HG02763 (cell line): ENCODE results near the gene ANKRD12.

Source experiments
- ATAC-seq: cut with Tn5 transposase; IDR thresholded peaks from one replicate; pipeline ENCODE4 v1.9.1; 2021; ENCODE audit warnings: mild to moderate bottlenecking, moderate library complexity; ENCODE audit not compliant: unreplicated experiment

The ANKRD12 gene

DNA sequence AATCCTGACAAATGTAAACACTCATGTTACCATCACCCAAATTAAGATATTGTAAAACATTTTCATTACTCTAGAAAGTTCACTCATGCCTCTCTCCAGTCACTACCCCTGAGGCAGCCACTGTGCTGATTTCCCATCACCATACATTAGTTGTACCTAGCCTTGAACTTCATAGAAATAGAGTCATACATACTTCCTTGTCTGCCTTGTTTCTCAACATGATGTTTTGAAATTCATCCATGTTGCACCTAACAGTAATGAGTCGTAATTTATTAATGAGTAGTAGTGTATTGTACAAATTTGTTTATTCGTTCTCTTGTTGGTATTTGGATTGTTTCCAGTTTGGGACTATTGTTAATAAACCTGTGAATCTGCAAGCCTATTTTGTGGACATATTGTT is 149.0 kb downstream of the ANKRD12 start:
- no peak for ATAC-seq

DNA sequence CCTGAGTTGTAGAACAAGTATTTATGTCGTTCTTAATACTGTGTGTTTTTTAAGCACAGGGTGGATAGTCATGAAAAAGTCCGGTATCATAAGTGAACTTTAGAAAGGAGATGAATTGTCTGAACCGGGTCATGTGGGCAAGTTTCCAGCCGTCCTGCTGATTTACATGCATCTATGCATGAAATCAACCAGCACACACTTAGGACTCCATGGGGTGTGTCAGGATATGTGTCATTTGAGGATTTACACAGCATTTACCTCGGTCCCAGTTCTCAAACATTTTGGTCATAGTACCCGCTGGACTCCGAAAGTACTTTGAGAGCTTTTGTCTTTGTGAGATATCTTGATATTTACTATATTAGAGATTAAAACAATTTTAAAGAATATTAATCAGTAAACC is 150.5 kb downstream of the ANKRD12 start:
- no peak for ATAC-seq

- no peak for ATAC-seq
Measured at GRCh38 chr18:9289698-9290097, 153.1 kb downstream of the ANKRD12 start.

GRCh38 chr18:9290156-9290555 is 153.6 kb downstream of the ANKRD12 start:
- no peak for ATAC-seq

GRCh38 chr18:9292047-9292446 is 155.5 kb downstream of the ANKRD12 start:
- ATAC-seq = no peak

- ATAC-seq = no peak
Measured at GRCh38 chr18:9293948-9294347, 157.4 kb downstream of the ANKRD12 start.

DNA sequence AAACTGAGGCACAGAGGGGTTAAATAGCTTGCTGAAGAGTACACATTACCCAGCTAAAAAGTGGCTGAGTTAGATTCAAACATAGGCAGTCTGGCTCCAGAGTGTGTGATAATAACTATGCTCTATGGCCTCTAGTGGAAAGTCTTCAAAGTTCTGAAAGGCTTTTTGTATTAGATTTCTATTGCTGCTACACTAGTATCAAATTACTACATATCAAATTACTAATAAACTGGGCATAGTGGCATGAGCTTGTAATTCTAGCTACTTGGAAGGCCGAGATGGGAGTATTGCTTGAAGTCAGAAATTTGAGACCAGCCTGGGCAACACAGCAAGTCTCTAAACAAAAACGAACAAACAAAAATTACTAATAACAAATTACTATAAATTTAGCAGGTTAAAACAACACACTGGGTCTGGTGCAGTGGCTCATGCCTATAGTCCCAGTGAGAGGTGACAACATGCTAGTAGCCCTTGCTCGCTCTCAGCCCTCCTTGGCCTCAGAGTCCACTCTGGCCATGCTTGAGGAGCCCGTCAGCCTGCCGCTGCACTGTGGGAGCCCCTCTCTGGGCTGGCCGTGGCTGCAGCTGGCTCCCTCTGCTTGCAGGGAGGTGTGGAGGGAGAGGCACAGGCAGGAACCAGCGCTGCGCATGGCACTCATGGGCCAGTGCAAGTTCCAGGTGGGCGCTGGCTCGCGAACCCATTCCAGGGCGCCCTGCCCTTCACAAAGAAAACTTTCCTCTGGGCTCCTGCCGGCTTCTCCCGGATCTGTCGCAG is 159.8 kb downstream of the ANKRD12 start:
- ATAC-seq = no peak

DNA sequence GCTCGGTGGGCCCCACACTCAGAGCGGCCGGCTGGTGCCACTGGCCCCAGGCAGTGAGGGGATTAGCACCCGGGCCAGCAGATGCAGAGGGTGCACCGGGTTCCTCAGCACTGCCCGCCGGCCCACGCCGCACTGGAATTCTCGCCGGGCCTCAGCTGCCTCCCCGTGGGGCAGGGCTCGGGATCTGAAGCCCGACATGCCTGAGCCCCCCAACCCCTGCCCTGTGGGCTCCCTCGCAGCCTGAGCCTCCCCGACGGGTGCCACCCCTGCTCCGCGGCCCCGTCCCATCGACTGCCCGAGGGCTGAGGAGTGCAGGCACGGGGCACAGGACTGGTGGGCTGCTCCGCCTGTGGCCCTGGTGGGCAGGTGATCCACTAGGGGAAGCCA is 160.4 kb downstream of the ANKRD12 start:
- ATAC-seq = no peak

- ATAC-seq = no peak
Measured at GRCh38 chr18:9304388-9305070, 167.9 kb downstream of the ANKRD12 start.

DNA sequence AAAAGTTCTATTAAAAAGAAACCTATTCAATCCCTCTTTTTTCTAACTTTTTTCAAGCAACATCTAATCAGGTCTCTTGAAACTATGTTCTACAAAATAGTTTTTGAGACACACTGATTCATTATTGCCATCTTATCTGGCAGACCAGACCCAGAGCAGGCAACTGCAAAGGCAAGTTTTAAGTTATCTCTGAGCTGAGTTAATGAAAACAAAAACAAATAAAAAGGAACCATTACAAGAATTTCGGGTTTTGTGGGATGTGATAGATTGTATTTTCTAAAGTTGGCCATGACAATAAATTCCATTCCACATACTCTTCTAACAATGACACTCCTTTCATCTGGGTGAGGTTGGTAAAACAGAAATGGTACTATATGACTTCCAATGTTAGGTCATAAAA is 182.8 kb downstream of the ANKRD12 start:
- no peak for ATAC-seq

- ATAC-seq = no peak
Measured at GRCh38 chr18:9321017-9321452, 184.5 kb downstream of the ANKRD12 start.

GRCh38 chr18:9321736-9322135 is 185.2 kb downstream of the ANKRD12 start:
- no peak for ATAC-seq

- ATAC-seq = no peak
Measured at GRCh38 chr18:9322744-9323143, 186.2 kb downstream of the ANKRD12 start.

GRCh38 chr18:9323750-9324445 is 187.3 kb downstream of the ANKRD12 start:
- ATAC-seq = no peak

GRCh38 chr18:9325716-9326115 is 189.1 kb downstream of the ANKRD12 start:
- no peak for ATAC-seq

DNA sequence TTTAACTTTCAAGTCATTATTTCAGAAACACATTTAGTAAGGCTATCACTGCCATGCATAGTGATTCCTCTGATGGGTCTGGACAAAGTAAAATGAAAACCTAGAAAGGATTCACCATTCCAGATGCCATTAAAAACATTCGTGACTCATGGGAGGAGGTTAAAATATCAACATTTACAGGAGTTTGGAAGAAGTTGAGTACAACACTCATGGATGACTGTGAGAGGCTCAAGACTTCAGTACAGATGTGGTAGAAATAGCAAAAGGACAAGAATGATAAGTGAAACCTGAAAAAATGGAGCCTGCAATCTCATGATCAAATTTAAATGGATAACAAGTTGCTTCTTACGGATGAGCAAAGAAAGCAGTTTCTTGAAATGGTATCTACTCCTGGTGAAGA is 192.2 kb downstream of the ANKRD12 start:
- ATAC-seq = no peak

GRCh38 chr18:9329471-9329870 is 192.9 kb downstream of the ANKRD12 start:
- ATAC-seq = no peak

DNA sequence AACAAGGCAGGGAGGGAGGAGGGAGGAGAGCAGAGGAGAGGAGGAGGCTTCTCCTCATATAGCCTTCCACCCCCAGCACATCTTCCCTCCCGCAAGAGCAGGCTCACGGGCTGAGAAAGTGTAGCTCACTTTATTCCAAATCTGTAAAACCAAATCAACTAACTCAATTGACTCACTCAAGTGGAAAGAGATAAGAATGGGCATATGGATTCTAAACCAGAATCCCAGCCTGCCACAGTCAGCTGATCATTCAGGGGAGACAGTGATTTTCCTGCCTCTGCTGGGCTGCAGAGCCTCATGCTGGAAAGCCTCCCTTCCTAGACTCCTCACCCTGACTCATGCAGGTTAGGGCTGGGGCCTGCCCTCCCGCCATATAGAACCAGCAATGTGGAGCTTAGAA is 193.8 kb downstream of the ANKRD12 start:
- ATAC-seq = no peak

GRCh38 chr18:9333441-9334328 is 197.1 kb downstream of the ANKRD12 start:
- ATAC-seq = peak; percentile 21

GRCh38 chr18:9334329-9334972 is 197.9 kb downstream of the ANKRD12 start, which contains the start of gene TWSG1:
Gene TWSG1, plus strand, starts transcription at chr18:9334773. Its CDS starts 2,457 bp downstream, at chr18:9337230.
- peak; percentile 82 for ATAC-seq
